Breast epithelium (tissue), 3 donors: ENCODE data around the gene IGSF21.

Experiments
- CTCF ChIP-seq, 3 donors: fragments of 450-650 bp; IDR thresholded peaks; one replicate each; pipeline ENCODE4 v1.5.1; 2016 to 2017; ENCODE audit warnings: antibody characterized with exemption in 3 of 3, mild to moderate bottlenecking in 3 of 3, moderate library complexity in 3 of 3
- POLR2A ChIP-seq: fragments of 450-650 bp; IDR thresholded peaks from one replicate; pipeline ENCODE4 v1.6.1; 2016; ENCODE audit warnings: antibody characterized with exemption, mild to moderate bottlenecking, moderate library complexity
- POLR2AphosphoS5 ChIP-seq, 3 donors: sonication (generic); formaldehyde crosslinking; IDR thresholded peaks; one replicate each; pipeline ENCODE4 v1.6.1; 2017; ENCODE audit warnings: antibody characterized with exemption in 3 of 3

- TF ChIP-seq CTCF (IDR thresholded peaks at IDR 0.05) (peak; percentile 40 to 77 (median 73)), POLR2AphosphoS5 (IDR thresholded peaks at IDR 0.05) (no peak), POLR2A (no peak)
Observed at GRCh38 chr1:18100491-18101063, 7.0 kb upstream of the IGSF21 start.
